HepG2 (cell line): ENCODE measurements around the gene LTC4S. TPM values are rescaled to one million over a fixed set of nuclear protein-coding genes. Genes with fewer than 3 reads are reported as not detected.

Experiments used
- CAMTA2 ChIP-seq: sonication (generic); formaldehyde crosslinking; IDR thresholded peaks from 2 replicates; pipeline ENCODE4 v1.4.0; 2020; ENCODE audit warnings: mild to moderate bottlenecking, missing genetic modification reagents, borderline replicate concordance
- CHD4 ChIP-seq: fragments of 200-600 bp; sonication (generic); IDR thresholded peaks from 2 replicates; pipeline ENCODE4 v1.7.0; 2017; ENCODE audit warnings: mild to moderate bottlenecking, low read length, borderline replicate concordance
- GMEB1 ChIP-seq: sonication (generic); formaldehyde crosslinking; IDR thresholded peaks from 2 replicates; pipeline ENCODE4 v1.5.1; 2020; ENCODE audit warnings: missing genetic modification reagents, mild to moderate bottlenecking, borderline replicate concordance
- PHF20 ChIP-seq: sonication (generic); formaldehyde crosslinking; IDR thresholded peaks from 2 replicates; pipeline ENCODE4 v1.5.0; 2020; ENCODE audit warnings: mild to moderate bottlenecking, missing genetic modification reagents
- POGK ChIP-seq: sonication (generic); formaldehyde crosslinking; conservative IDR thresholded peaks from 2 replicates; pipeline ENCODE4 v1.8.0; 2022; ENCODE audit warnings: mild to moderate bottlenecking, moderate library complexity, missing genetic modification reagents
- TOE1 ChIP-seq: sonication (generic); formaldehyde crosslinking; IDR thresholded peaks from 2 replicates; pipeline ENCODE4 v1.4.0; 2020; ENCODE audit warnings: mild to moderate bottlenecking, missing genetic modification reagents
- YEATS4 ChIP-seq: sonication (generic); formaldehyde crosslinking; IDR thresholded peaks from 2 replicates; pipeline ENCODE4 v1.4.0; 2020; ENCODE audit warnings: missing genetic modification reagents, borderline replicate concordance
- ZNF292 ChIP-seq: sonication (generic); formaldehyde crosslinking; IDR thresholded peaks from 2 replicates; pipeline ENCODE4 v1.8.1; 2022; ENCODE audit warnings: mild to moderate bottlenecking, low read depth, missing genetic modification reagents, borderline replicate concordance
- ZNF451 ChIP-seq: sonication (generic); formaldehyde crosslinking; IDR thresholded peaks from 2 replicates; pipeline ENCODE4 v1.5.0; 2020; ENCODE audit warnings: mild to moderate bottlenecking, missing genetic modification reagents
- ZNF879 ChIP-seq: sonication (generic); formaldehyde crosslinking; IDR thresholded peaks from 2 replicates; pipeline ENCODE4 v1.8.1; 2023; ENCODE audit warnings: missing genetic modification reagents
- ZSCAN25 ChIP-seq: sonication (generic); formaldehyde crosslinking; IDR thresholded peaks from 2 replicates; pipeline ENCODE4 v1.8.0; 2022; ENCODE audit warnings: mild to moderate bottlenecking, missing genetic modification reagents
- polyA plus RNA-seq, 8 experiments: library from polyadenylated mRNA; depleted of rRNA in 3 of 8; stranded (reverse) in 7 of 8; unstranded in 1 of 8; fragments of >200 nt; fragmentation: Illumina TruSeq in 4 of 8; extraction: Trizol in 4 of 8; gene quantifications; 2 replicates each; pipeline versions ENCODE4 v1.2.1 to v1.2.3, GENCODE V29; 2011 to 2016; ENCODE audit warnings: low read depth in 4 of 8, missing spikeins in 1 of 8, mixed read lengths in 1 of 8; ENCODE audit not compliant: insufficient read depth in 1 of 8
- total RNA-seq, 5 experiments: library from RNA; depleted of rRNA; stranded (reverse); fragments of >200 nt; fragmentation: Illumina TruSeq; extraction: Trizol; gene quantifications; 2 replicates each; pipeline ENCODE4 v1.2.3, GENCODE V29; 2016; ENCODE audit warnings: low read depth in 1 of 5
- TF ChIP-seq, protein P1 (sequence below): sonication (generic); formaldehyde crosslinking; IDR thresholded peaks from 2 replicates; pipeline ENCODE4 v1.4.0; 2020; ENCODE audit warnings: mild to moderate bottlenecking, missing genetic modification reagents
- TF ChIP-seq, protein P2 (sequence below): sonication (generic); formaldehyde crosslinking; IDR thresholded peaks from 2 replicates; pipeline ENCODE4; 2020; ENCODE audit warnings: missing genetic modification reagents, mild to moderate bottlenecking, borderline replicate concordance
- TF ChIP-seq, protein P3 (sequence below): sonication (generic); formaldehyde crosslinking; IDR thresholded peaks from 2 replicates; pipeline ENCODE4 v1.8.0; 2022; ENCODE audit warnings: missing genetic modification reagents, mild to moderate bottlenecking, moderate library complexity, borderline replicate concordance

The LTC4S gene
- total and polyA plus RNA-seq, 2 of the 13 experiments (the other 11 are each of a cell fraction or from before 2014, with no cell fraction given): 0.35 TPM; not detected in 1

GRCh38 chr5:179795049-179795862, 1.5 kb downstream of the LTC4S start (continued):
- TF ChIP-seq POGK (CRISPR knock-in tag): 0 out of 2 replicates have a peak, but pooled peaks have one; percentile 25
- 0 out of 2 replicates have a peak, but pooled peaks have one; percentile 27 for TF ChIP-seq PHF20 (CRISPR knock-in tag)
- TF ChIP-seq, protein P1, sequence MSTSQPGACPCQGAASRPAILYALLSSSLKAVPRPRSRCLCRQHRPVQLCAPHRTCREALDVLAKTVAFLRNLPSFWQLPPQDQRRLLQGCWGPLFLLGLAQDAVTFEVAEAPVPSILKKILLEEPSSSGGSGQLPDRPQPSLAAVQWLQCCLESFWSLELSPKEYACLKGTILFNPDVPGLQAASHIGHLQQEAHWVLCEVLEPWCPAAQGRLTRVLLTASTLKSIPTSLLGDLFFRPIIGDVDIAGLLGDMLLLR: 0 out of 2 replicates have a peak, but pooled peaks have one; percentile 68
- no peak for TF ChIP-seq CHD4
- TF ChIP-seq, protein P2, sequence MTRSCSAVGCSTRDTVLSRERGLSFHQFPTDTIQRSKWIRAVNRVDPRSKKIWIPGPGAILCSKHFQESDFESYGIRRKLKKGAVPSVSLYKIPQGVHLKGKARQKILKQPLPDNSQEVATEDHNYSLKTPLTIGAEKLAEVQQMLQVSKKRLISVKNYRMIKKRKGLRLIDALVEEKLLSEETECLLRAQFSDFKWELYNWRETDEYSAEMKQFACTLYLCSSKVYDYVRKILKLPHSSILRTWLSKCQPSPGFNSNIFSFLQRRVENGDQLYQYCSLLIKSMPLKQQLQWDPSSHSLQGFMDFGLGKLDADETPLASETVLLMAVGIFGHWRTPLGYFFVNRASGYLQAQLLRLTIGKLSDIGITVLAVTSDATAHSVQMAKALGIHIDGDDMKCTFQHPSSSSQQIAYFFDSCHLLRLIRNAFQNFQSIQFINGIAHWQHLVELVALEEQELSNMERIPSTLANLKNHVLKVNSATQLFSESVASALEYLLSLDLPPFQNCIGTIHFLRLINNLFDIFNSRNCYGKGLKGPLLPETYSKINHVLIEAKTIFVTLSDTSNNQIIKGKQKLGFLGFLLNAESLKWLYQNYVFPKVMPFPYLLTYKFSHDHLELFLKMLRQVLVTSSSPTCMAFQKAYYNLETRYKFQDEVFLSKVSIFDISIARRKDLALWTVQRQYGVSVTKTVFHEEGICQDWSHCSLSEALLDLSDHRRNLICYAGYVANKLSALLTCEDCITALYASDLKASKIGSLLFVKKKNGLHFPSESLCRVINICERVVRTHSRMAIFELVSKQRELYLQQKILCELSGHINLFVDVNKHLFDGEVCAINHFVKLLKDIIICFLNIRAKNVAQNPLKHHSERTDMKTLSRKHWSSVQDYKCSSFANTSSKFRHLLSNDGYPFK (CRISPR knock-in tag): 0 out of 2 replicates have a peak, but pooled peaks have one; percentile 21
- no peak for TF ChIP-seq YEATS4 (CRISPR knock-in tag)
- TF ChIP-seq TOE1 (CRISPR knock-in tag): no peak
- no peak for TF ChIP-seq GMEB1 (CRISPR knock-in tag)
- no peak for TF ChIP-seq ZNF879
- TF ChIP-seq ZNF451 (CRISPR knock-in tag): 0 out of 2 replicates have a peak, but pooled peaks have one; percentile 25
- TF ChIP-seq ZNF292: no peak
- TF ChIP-seq ZSCAN25 (CRISPR knock-in tag): no peak
- TF ChIP-seq, protein P3, sequence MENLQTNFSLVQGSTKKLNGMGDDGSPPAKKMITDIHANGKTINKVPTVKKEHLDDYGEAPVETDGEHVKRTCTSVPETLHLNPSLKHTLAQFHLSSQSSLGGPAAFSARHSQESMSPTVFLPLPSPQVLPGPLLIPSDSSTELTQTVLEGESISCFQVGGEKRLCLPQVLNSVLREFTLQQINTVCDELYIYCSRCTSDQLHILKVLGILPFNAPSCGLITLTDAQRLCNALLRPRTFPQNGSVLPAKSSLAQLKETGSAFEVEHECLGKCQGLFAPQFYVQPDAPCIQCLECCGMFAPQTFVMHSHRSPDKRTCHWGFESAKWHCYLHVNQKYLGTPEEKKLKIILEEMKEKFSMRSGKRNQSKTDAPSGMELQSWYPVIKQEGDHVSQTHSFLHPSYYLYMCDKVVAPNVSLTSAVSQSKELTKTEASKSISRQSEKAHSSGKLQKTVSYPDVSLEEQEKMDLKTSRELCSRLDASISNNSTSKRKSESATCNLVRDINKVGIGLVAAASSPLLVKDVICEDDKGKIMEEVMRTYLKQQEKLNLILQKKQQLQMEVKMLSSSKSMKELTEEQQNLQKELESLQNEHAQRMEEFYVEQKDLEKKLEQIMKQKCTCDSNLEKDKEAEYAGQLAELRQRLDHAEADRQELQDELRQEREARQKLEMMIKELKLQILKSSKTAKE (CRISPR knock-in tag): no peak
- TF ChIP-seq CAMTA2: peak; percentile 26; the same call in 1 of the 2 replicates
